Measurements from ENCODE around the gene TAGLN3. TPM values are rescaled to one million over a fixed set of nuclear protein-coding genes. Genes with fewer than 3 reads are reported as not detected.
"Not testable (repeated sequence)": the region's sequence is repeated elsewhere in the genome, so short reads cannot be mapped to it uniquely, and the experiment has no call there.

The TAGLN3 gene
- total RNA-seq, 1 experiment from 2014 or later = not detected

DNA sequence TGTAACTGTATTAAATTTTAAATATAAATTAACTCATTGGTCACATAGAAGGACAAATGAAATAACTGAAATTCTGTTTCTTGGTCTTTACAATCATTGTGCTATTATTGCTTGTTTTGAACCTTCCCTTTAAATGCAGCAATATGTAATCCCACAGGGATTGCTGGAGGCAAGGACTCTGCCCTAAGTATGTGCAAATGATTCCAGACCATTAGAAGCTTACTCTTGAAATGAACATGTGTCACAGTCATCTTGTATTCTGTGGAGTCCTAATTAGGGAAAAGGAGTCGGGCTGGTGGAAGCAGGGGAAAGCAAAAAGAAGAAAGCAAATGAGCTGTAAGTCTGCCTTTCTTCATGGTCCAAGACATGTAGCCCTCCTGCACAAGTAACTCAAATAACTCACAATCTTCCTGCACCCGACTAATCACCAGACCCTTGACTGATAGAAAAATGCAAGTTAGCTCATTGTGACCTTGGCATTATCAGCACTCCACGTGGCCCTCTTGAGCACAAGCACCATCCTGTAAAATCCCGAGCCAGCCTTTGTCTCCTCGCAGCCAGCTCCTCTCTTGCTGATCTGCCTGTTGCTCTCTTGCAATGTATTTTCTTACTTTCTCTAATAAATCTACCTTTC lies 33.5 kb downstream of the TAGLN3 start:
- Histone ChIP-seq H3K4me1 (no peaks in the 10 kb centered on the region), H3K9me3 (no peaks in the 10 kb centered on the region), H3K4me3 (ENCODE audit: low read depth, low read length) (no peak overlapping the region), H3K36me3 (ENCODE audit: control insufficient read depth, insufficient read depth, low read length) (no peaks in the 10 kb centered on the region), H3K27me3 (replicated peaks; ENCODE audit: control insufficient read depth, insufficient read depth, low read length) (no peaks in the 10 kb centered on the region)
- BruUV-seq (replicated peaks) = no TSS peak
- no peak for DNase-seq
- POLR2A ChIA-PET = no interaction called here
- Mint-ChIP-seq H3K36me3 (ENCODE audit: insufficient read depth, unreplicated experiment) (no peaks in the 10 kb centered on the region), H3K27ac (ENCODE audit: unreplicated experiment) (no peak overlapping the region), H3K4me1 (ENCODE audit: low read depth, unreplicated experiment) (no peaks in the 10 kb centered on the region), H3K9me3 (ENCODE audit: unreplicated experiment) (no peaks in the 10 kb centered on the region), H3K27me3 (ENCODE audit: insufficient read depth, unreplicated experiment) (no peaks in the 10 kb centered on the region), H3K4me3 (ENCODE audit: unreplicated experiment) (no peak overlapping the region)
- TF ChIP-seq, protein P1, sequence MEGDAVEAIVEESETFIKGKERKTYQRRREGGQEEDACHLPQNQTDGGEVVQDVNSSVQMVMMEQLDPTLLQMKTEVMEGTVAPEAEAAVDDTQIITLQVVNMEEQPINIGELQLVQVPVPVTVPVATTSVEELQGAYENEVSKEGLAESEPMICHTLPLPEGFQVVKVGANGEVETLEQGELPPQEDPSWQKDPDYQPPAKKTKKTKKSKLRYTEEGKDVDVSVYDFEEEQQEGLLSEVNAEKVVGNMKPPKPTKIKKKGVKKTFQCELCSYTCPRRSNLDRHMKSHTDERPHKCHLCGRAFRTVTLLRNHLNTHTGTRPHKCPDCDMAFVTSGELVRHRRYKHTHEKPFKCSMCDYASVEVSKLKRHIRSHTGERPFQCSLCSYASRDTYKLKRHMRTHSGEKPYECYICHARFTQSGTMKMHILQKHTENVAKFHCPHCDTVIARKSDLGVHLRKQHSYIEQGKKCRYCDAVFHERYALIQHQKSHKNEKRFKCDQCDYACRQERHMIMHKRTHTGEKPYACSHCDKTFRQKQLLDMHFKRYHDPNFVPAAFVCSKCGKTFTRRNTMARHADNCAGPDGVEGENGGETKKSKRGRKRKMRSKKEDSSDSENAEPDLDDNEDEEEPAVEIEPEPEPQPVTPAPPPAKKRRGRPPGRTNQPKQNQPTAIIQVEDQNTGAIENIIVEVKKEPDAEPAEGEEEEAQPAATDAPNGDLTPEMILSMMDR (IDR thresholded peaks at IDR 0.05; ENCODE audit: insufficient read depth in 1 of 2, low read depth in 1 of 2, low read length in 1 of 2, severe bottlenecking in 1 of 2, unreplicated experiment in 1 of 2) = no peak
- CTCF ChIA-PET = interaction anchor here (0.7 kb wide), 2 partner anchors 11 to 317 kb away, joined by 3 read pairs; no protein-coding TSS in a partner anchor
- intact Hi-C loops (cut with micrococcal nuclease; ENCODE audit: unreplicated experiment) = no loop called here

DNA sequence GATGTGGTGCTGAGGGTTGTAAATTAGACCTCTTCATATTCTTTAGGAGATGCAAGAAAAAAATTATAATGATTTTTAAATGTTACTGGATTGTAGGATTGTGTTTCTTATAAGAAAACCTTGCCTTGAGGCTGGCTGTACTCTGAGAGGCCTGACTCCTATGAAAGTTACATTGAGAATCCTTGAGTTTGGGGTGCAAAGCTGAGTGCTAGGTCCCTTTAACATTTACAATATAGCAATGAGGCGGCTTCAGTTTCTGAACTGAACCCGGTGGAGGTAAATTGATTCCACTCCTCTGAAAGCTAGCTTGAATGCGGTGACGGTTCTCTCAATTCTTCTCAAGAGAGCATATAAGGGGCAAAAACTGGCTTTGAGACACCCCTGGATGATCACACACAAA lies 35.7 kb downstream of the TAGLN3 start, which contains the start of gene TMPRSS7:
TMPRSS7 (plus strand) TSS at position 301 of the 400 bp plus-strand sequence. CDS start 110 bp downstream, outside the sequence.
- BruUV-seq (replicated peaks) = no TSS peak
- ChIA-PET POLR2A (no interaction called here), CTCF (interaction anchor here (0.8 kb wide), 1 partner anchor 9 kb away, joined by 3 read pairs; no protein-coding TSS in a partner anchor)
- DNase-seq = no peak
- Histone ChIP-seq H3K4me3 (ENCODE audit: low read depth, low read length) (no peak within 1 kb of the TSS), H3K36me3 (ENCODE audit: control insufficient read depth, insufficient read depth, low read length) (no peaks in the 10 kb centered on the region), H3K9me3 (no peaks in the 10 kb centered on the region), H3K27me3 (replicated peaks; ENCODE audit: control insufficient read depth, insufficient read depth, low read length) (no peaks in the 10 kb centered on the region), H3K4me1 (no peaks in the 10 kb centered on the region)
- Mint-ChIP-seq H3K27ac (ENCODE audit: unreplicated experiment) (no peak within 1 kb of the TSS), H3K36me3 (ENCODE audit: insufficient read depth, unreplicated experiment) (no peaks in the 10 kb centered on the region), H3K9me3 (ENCODE audit: unreplicated experiment) (no peaks in the 10 kb centered on the region), H3K4me3 (ENCODE audit: unreplicated experiment) (no peak within 1 kb of the TSS), H3K4me1 (ENCODE audit: low read depth, unreplicated experiment) (peaks cover 7% of the 10 kb centered on the region), H3K27me3 (ENCODE audit: insufficient read depth, unreplicated experiment) (no peaks in the 10 kb centered on the region)
- TF ChIP-seq, protein P1 (IDR thresholded peaks at IDR 0.05; ENCODE audit: insufficient read depth in 1 of 2, low read depth in 1 of 2, low read length in 1 of 2, severe bottlenecking in 1 of 2, unreplicated experiment in 1 of 2) = no peak
- intact Hi-C loops (cut with micrococcal nuclease; ENCODE audit: unreplicated experiment) = no loop called here

DNA sequence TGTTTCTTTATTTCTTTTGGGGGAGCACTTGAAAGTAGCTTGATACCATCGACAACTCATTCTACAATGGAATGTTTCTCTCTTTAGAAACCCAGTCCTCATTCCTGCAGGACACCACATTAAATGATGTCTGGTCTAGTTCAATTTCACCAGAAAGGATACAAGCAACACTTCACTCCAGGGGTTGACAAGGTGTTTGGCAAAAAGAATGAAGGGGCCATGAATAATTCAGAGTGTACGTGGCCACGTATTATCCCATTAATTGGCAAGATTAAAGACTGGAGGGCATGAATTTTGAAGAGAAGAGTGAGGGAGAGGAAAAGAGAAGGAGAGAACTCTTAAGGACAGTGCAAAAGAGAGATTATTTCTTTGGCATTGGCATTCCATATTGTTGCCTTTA lies 36.5 kb downstream of the TAGLN3 start:
- H3K9me3 Mint-ChIP-seq (ENCODE audit: unreplicated experiment) = no peaks in the 10 kb centered on the region
- no peaks in the 10 kb centered on the region for H3K27me3 Mint-ChIP-seq (ENCODE audit: insufficient read depth, unreplicated experiment)
- peaks cover 7% of the 10 kb centered on the region for H3K4me1 Mint-ChIP-seq (ENCODE audit: low read depth, unreplicated experiment)
- no peaks in the 10 kb centered on the region for H3K36me3 Mint-ChIP-seq (ENCODE audit: insufficient read depth, unreplicated experiment)
- TF ChIP-seq, protein P1 (IDR thresholded peaks at IDR 0.05; ENCODE audit: insufficient read depth in 1 of 2, low read depth in 1 of 2, low read length in 1 of 2, severe bottlenecking in 1 of 2, unreplicated experiment in 1 of 2) = no peak
- H3K4me1 ChIP-seq = no peaks in the 10 kb centered on the region
- intact Hi-C loops (cut with micrococcal nuclease; ENCODE audit: unreplicated experiment) = no loop called here
- no peaks in the 10 kb centered on the region for H3K9me3 ChIP-seq
- no peak overlapping the region for H3K4me3 ChIP-seq (ENCODE audit: low read depth, low read length)
- no peaks in the 10 kb centered on the region for H3K36me3 ChIP-seq (ENCODE audit: control insufficient read depth, insufficient read depth, low read length)
- H3K4me3 Mint-ChIP-seq (ENCODE audit: unreplicated experiment) = no peak overlapping the region
- BruUV-seq (replicated peaks) = no TSS peak
- ChIA-PET CTCF (interaction anchor here (0.8 kb wide), 1 partner anchor 8 kb away, joined by 3 read pairs; no protein-coding TSS in a partner anchor), POLR2A (no interaction called here)
- no peak for DNase-seq
- no peak overlapping the region for H3K27ac Mint-ChIP-seq (ENCODE audit: unreplicated experiment)
- no peaks in the 10 kb centered on the region for H3K27me3 ChIP-seq (replicated peaks; ENCODE audit: control insufficient read depth, insufficient read depth, low read length)

DNA sequence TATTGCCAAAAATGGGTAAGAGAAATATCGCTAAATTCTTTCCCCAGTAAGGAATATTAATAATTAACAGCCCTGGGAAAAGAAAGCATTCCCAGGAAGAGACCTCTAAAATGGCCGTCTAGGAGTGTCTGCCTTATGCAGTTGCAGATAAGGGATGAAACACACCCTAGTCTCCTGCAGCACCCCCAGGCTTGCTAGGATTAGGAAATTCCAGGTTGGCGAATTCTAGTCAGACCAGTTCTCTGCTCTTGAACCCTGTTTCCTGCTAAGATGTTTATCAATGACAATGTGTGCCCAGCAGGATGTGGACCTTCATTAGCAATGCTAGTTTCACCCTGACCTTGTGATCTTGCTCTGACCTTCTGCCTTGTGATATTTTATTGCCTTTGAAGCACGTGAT lies 38.5 kb downstream of the TAGLN3 start:
- H3K27me3 ChIP-seq (replicated peaks; ENCODE audit: control insufficient read depth, insufficient read depth, low read length); BruUV-seq (replicated peaks); H3K27ac Mint-ChIP-seq (ENCODE audit: unreplicated experiment); H3K4me3 ChIP-seq (ENCODE audit: low read depth, low read length); H3K36me3 Mint-ChIP-seq (ENCODE audit: insufficient read depth, unreplicated experiment); H3K9me3 ChIP-seq; H3K4me1 ChIP-seq; H3K4me1 Mint-ChIP-seq (ENCODE audit: low read depth, unreplicated experiment); H3K4me3 Mint-ChIP-seq (ENCODE audit: unreplicated experiment); intact Hi-C loops (cut with micrococcal nuclease; ENCODE audit: unreplicated experiment); H3K9me3 Mint-ChIP-seq (ENCODE audit: unreplicated experiment); CTCF ChIA-PET; H3K27me3 Mint-ChIP-seq (ENCODE audit: insufficient read depth, unreplicated experiment); DNase-seq; POLR2A ChIA-PET; H3K36me3 ChIP-seq (ENCODE audit: control insufficient read depth, insufficient read depth, low read length): not testable (repeated sequence)

All from Caco-2 (cell line).